GM18858 (cell line): ENCODE results near the gene GDPD5.
"Not testable (repeated sequence)": the region's sequence is repeated elsewhere in the genome, so short reads cannot be mapped to it uniquely, and the experiment has no call there.

Experiments
- ATAC-seq: cut with Tn5 transposase; IDR thresholded peaks from one replicate; pipeline ENCODE4 v1.9.1; 2021; ENCODE audit not compliant: unreplicated experiment

The GDPD5 gene

GRCh38 chr11:75430714-75431532 lies 94.8 kb downstream of the GDPD5 start:
- no peak for ATAC-seq

- no peak for ATAC-seq
Measured at GRCh38 chr11:75429902-75430713, 95.6 kb downstream of the GDPD5 start.

GRCh38 chr11:75429641-75429901 lies 96.2 kb downstream of the GDPD5 start:
- no peak for ATAC-seq

- ATAC-seq: no peak
Measured at GRCh38 chr11:75428989-75429640, 96.6 kb downstream of the GDPD5 start.

GRCh38 chr11:75428281-75428724 lies 97.4 kb downstream of the GDPD5 start:
- ATAC-seq: no peak

- ATAC-seq: no peak
Measured at GRCh38 chr11:75427181-75427580, 98.6 kb downstream of the GDPD5 start.

GRCh38 chr11:75426720-75427086 lies 99.0 kb downstream of the GDPD5 start:
- no peak for ATAC-seq

GRCh38 chr11:75425422-75425821 lies 100.3 kb downstream of the GDPD5 start:
- ATAC-seq: no peak

GRCh38 chr11:75424396-75424795 lies 101.3 kb downstream of the GDPD5 start:
- no peak for ATAC-seq

- ATAC-seq: no peak
Measured at GRCh38 chr11:75423721-75424120, 102.0 kb downstream of the GDPD5 start.

- ATAC-seq: no peak
Measured at GRCh38 chr11:75422248-75423231, 103.2 kb downstream of the GDPD5 start.

- no peak for ATAC-seq
Measured at GRCh38 chr11:75421902-75422247, 103.9 kb downstream of the GDPD5 start.

GRCh38 chr11:75421035-75421602 lies 104.6 kb downstream of the GDPD5 start:
- no peak for ATAC-seq

- ATAC-seq: no peak
Measured at GRCh38 chr11:75420224-75421034, 105.3 kb downstream of the GDPD5 start.

- ATAC-seq: no peak
Measured at GRCh38 chr11:75413864-75414263, 111.9 kb downstream of the GDPD5 start.

- not testable (repeated sequence) for ATAC-seq
Measured at GRCh38 chr11:75413146-75413545, 112.6 kb downstream of the GDPD5 start.

GRCh38 chr11:75409971-75410370 lies 115.8 kb downstream of the GDPD5 start:
- not testable (repeated sequence) for ATAC-seq

- ATAC-seq: no peak
Measured at GRCh38 chr11:75408957-75409219, 116.9 kb downstream of the GDPD5 start.

- no peak for ATAC-seq
Measured at GRCh38 chr11:75406338-75406777, 119.4 kb downstream of the GDPD5 start.
